HG03135 (cell line): Measurements from ENCODE around the gene VWDE.

Experiments used
- ATAC-seq: cut with Tn5 transposase; IDR thresholded peaks from one replicate; pipeline ENCODE4 v1.9.1; 2021; ENCODE audit warnings: mild to moderate bottlenecking, moderate library complexity; ENCODE audit not compliant: unreplicated experiment

Gene VWDE

DNA sequence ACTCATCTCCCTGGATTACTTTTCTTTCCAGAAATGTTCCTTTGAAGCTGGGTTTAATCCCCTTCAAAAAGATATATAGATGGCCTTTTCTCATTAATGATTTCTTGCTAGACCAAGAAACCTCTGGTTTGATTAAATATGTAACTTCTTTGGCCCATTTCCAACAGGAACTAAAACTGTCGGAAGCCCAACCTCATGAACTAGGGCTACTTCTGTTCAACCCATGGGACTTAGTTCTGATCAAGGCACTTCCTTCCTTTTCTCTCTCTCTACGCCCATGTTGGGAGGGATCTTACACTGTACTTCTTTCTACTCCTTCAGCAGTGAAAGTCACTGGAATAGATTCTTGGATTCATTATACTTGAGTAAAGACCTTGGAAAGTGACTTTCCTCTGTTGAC is 109.0 kb downstream of the VWDE start:
- peak; percentile 66 for ATAC-seq

DNA sequence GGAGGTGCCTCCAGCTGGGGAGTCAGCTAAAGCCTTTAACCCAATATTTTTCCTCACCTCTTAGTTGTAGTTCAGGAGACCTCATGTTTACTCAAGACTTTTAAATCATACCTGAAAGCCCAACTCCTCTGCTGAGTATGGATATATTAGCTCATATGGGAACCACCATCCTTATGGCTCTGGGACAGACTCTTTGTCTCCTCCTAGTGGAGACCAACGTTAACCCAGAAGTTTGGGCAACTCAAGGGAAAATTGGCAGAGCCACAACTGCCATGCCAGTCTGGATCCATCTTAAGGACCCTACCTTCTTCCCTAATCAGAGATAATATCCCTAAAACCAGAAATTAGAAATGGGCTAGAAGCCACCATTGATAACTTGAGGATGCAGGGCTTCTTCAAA is 111.8 kb downstream of the VWDE start:
- ATAC-seq, result no peak

DNA sequence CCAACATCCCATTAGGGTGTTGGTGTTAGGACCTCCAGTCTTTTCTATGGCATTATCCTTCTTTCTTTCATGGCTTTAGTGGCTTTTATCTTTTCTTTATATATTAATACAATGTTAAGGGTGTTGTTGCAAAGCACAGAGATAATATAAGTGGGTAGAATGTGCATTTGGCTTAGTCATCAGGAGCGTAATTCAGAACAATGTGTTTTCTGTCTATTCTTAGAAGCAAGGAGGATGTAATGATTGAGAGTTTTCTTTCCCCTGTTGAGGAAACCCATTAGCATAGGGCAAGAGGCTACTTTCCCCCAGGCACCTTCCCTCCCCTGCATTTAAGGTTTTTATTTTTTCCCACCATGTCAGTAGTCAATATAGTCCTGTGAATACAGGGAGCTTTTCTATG is 112.9 kb downstream of the VWDE start:
- ATAC-seq, result no peak

DNA sequence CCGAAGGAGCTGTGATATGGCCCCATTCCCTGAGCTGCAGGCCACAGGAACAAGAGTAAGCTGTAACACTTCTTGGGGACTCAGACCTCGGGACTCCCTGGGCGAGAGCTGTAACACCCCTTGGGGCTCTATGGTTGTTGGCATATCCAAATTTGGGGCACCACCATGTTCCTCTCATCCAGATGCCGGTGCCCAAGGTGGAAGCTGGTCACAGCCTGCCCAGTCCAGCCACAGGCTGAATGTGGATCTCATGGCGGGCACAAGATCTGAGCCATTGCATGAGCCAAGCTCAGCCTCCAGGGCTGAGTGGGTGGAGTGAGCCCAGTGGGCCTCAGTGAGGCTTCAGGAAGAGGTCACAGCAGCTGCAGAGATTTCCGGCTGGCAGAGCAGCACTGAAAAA is 113.7 kb downstream of the VWDE start:
- ATAC-seq, result no peak

- ATAC-seq, result no peak
These were observed 115.8 kb downstream of the VWDE start for GRCh38 chr7:12287901-12288300.

DNA sequence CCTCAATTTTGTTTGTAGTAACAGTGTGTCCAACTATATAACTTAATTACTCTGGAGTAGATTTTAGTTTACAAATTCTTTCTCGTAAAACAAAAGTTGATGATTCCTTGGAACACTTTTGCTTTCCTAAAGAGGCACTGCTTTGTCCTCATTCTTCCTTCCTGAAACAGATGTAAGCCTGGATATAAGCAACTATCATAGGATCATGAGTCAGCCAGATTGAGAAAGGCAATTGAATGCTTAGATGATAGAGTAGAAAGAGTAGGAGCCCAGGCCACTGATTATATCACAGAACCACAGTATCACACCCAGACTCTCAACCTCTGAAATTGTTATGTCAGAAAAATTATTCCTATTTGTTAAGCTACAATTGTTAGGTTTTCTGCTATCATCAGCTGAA is 122.6 kb downstream of the VWDE start:
- ATAC-seq, result no peak
